GM23338 (cell line): ENCODE results near the gene PALLD. TPM values are rescaled to one million over a fixed set of nuclear protein-coding genes. Genes with fewer than 3 reads are reported as not detected.

Source experiments
- ATAC-seq: fragments of 200-7000 bp; cut with Tn5 transposase; 3 replicates; pipeline ENCODE4 v1.9.1; 2020
- DNase-seq: peaks from one replicate; pipeline ENCODE4 v3.0.0-alpha.2; 2015; ENCODE audit warnings: low spot score
- H2AFZ ChIP-seq: fragments of 200-600 bp; sonication (generic); 2 replicates; pipeline ENCODE4 v1.8.0; 2016; ENCODE audit warnings: antibody characterized with exemption, mild to moderate bottlenecking, moderate library complexity
- H3F3A ChIP-seq: fragments of 200-600 bp; sonication (generic); replicated peaks from 2 replicates; pipeline ENCODE4 v1.8.0; 2017; ENCODE audit warnings: antibody characterized with exemption, mixed run types, low read depth
- H3K27ac ChIP-seq: fragments of 200-600 bp; sonication (generic); 2 replicates; pipeline ENCODE4 v1.6.1; 2016; ENCODE audit warnings: low read depth
- H3K27me3 ChIP-seq: fragments of 200-600 bp; sonication (generic); 2 replicates; pipeline ENCODE4 v1.8.0; 2016; ENCODE audit warnings: mild to moderate bottlenecking, mixed run types, moderate library complexity; ENCODE audit not compliant: insufficient read depth
- H3K36me3 ChIP-seq: fragments of 200-600 bp; sonication (generic); 2 replicates; pipeline ENCODE4 v1.8.0; 2016; ENCODE audit warnings: mild to moderate bottlenecking; ENCODE audit not compliant: insufficient read depth
- H3K4me1 ChIP-seq: fragments of 200-600 bp; sonication (generic); 2 replicates; pipeline ENCODE4 v1.8.0; 2016; ENCODE audit warnings: mild to moderate bottlenecking, moderate library complexity; ENCODE audit not compliant: insufficient read depth
- H3K4me2 ChIP-seq: fragments of 200-600 bp; sonication (generic); 2 replicates; pipeline ENCODE4 v1.7.1; 2017; ENCODE audit warnings: mixed run types
- H3K4me3 ChIP-seq: fragments of 200-600 bp; sonication (generic); 2 replicates; pipeline ENCODE4 v1.6.1; 2016; ENCODE audit warnings: mixed run types
- H3K79me2 ChIP-seq: fragments of 200-600 bp; sonication (generic); replicated peaks from 2 replicates; pipeline ENCODE4 v1.8.0; 2017; ENCODE audit warnings: mild to moderate bottlenecking; ENCODE audit not compliant: insufficient read depth
- H3K9me2 ChIP-seq: fragments of 200-600 bp; sonication (generic); 2 replicates; pipeline ENCODE4 v1.8.0; 2017; ENCODE audit not compliant: insufficient read depth
- H4K20me1 ChIP-seq: fragments of 200-600 bp; sonication (generic); replicated peaks from 2 replicates; pipeline ENCODE4 v1.8.0; 2017; ENCODE audit warnings: mild to moderate bottlenecking; ENCODE audit not compliant: insufficient read depth
- H3K27ac Mint-ChIP-seq: 2 replicates; pipeline ENCODE4 v1.8.0; 2020; ENCODE audit warnings: inconsistent platforms, mild to moderate bottlenecking, moderate library complexity, mixed read lengths
- H3K27me3 Mint-ChIP-seq: 3 replicates; pipeline ENCODE4 v1.8.0; 2022; ENCODE audit warnings: low read depth, mild to moderate bottlenecking, moderate library complexity, mixed read lengths, inconsistent platforms; ENCODE audit not compliant: insufficient read depth, poor library complexity
- H3K36me3 Mint-ChIP-seq: 3 replicates; pipeline ENCODE4 v1.8.0; 2021; ENCODE audit warnings: low read depth, mild to moderate bottlenecking, inconsistent platforms, moderate library complexity, mixed read lengths
- H3K4me1 Mint-ChIP-seq: 3 replicates; pipeline ENCODE4 v1.8.0; 2020; ENCODE audit warnings: mild to moderate bottlenecking, inconsistent platforms, mixed read lengths
- H3K4me3 Mint-ChIP-seq: 3 replicates; pipeline ENCODE4 v1.8.0; 2021; ENCODE audit warnings: moderate library complexity, mild to moderate bottlenecking, inconsistent platforms, mixed read lengths
- H3K9me3 Mint-ChIP-seq: 3 replicates; pipeline ENCODE4 v1.8.0; 2020; ENCODE audit warnings: moderate library complexity, mild to moderate bottlenecking, inconsistent platforms, mixed read lengths
- POLR2AphosphoS5 ChIP-seq: IDR thresholded peaks from 2 replicates; pipeline ENCODE4 v1.6.1; 2016; ENCODE audit warnings: antibody characterized with exemption, low read depth
- ZNF331 ChIP-seq: fragments of 250-450 bp; sonication (Bioruptor Pico); IDR thresholded peaks from 2 replicates; pipeline ENCODE4 v1.5.0; 2020; ENCODE audit warnings: low read depth, mild to moderate bottlenecking, moderate library complexity
- polyA plus RNA-seq: library from polyadenylated mRNA; unstranded; fragments of >200 nt; fragmentation: Nextera tagmentation; extraction: Ambion mirVana; gene quantifications from 2 replicates; pipeline ENCODE4 v1.2.1, GENCODE V29; 2016
- total RNA-seq: library from RNA; depleted of rRNA; stranded (reverse); fragments of >200 nt; shearing (Covaris generic); gene quantifications from 2 replicates; pipeline ENCODE4 v1.2.3, GENCODE V29; 2014
- TF ChIP-seq, protein P1 (sequence below): fragments of 250-450 bp; sonication (Bioruptor Pico); IDR thresholded peaks from 2 replicates; pipeline ENCODE4 v1.5.0; 2020; ENCODE audit warnings: mild to moderate bottlenecking, moderate library complexity
- TF ChIP-seq, protein P2 (sequence below), 2 experiments: fragments of 200-600 bp in 1 of 2; sonication (generic) in 1 of 2; conservative IDR thresholded peaks; 2 replicates each; pipeline versions ENCODE4 v1.5.1 to v1.6.1; 2016 to 2017; ENCODE audit warnings: antibody characterized with exemption in 2 of 2, low read depth in 2 of 2, mild to moderate bottlenecking in 2 of 2, moderate library complexity in 1 of 2

PALLD gene
- total and polyA plus RNA-seq, 2 experiments from 2014 or later, result 13.1 to 30.2 TPM

DNA sequence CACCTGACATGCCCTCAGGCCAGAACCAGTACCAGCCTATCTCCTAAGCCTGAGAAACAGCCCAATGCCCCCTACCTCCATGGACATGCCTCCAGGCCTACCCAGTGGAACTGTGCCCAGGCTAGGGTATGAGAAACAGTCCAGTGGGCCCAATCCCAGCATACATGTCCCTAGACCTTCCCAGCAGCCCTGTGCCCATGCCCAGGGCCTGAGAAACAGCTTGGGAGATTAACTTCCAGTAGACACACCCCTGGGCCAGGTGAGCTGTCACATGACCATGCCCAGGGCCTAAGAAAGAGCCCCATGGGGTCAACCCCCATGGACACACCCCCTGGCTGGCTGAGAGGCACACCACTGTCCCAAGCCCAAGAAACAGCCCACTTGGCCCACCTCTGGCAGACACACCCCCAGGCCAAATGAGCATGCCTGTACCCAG lies 434.4 kb downstream of the PALLD start:
- no peak overlapping the region for H3K4me3 Mint-ChIP-seq
- no peaks in the 10 kb centered on the region for H3K4me1 Mint-ChIP-seq

More for the DNA sequence above, 434.4 kb downstream of the PALLD start:
- H3K27ac Mint-ChIP-seq, result no peak overlapping the region
- no peaks in the 10 kb centered on the region for H3F3A ChIP-seq
- H3K4me2 ChIP-seq, result no peak overlapping the region
- H3K36me3 Mint-ChIP-seq, result peaks cover 31% of the 10 kb centered on the region
- peaks cover 28% of the 10 kb centered on the region for H3K9me3 Mint-ChIP-seq
- no peak overlapping the region for H3K4me3 ChIP-seq
- no peaks in the 10 kb centered on the region for H4K20me1 ChIP-seq
- peaks cover 9% of the 10 kb centered on the region for H3K27me3 Mint-ChIP-seq
- H3K36me3 ChIP-seq, result peaks cover 10% of the 10 kb centered on the region; the same call in 1 of the 2 replicates
- DNase-seq, result no peak
- TF ChIP-seq ZNF331 (CRISPR knock-in tag), result no peak
- TF ChIP-seq, protein P1, sequence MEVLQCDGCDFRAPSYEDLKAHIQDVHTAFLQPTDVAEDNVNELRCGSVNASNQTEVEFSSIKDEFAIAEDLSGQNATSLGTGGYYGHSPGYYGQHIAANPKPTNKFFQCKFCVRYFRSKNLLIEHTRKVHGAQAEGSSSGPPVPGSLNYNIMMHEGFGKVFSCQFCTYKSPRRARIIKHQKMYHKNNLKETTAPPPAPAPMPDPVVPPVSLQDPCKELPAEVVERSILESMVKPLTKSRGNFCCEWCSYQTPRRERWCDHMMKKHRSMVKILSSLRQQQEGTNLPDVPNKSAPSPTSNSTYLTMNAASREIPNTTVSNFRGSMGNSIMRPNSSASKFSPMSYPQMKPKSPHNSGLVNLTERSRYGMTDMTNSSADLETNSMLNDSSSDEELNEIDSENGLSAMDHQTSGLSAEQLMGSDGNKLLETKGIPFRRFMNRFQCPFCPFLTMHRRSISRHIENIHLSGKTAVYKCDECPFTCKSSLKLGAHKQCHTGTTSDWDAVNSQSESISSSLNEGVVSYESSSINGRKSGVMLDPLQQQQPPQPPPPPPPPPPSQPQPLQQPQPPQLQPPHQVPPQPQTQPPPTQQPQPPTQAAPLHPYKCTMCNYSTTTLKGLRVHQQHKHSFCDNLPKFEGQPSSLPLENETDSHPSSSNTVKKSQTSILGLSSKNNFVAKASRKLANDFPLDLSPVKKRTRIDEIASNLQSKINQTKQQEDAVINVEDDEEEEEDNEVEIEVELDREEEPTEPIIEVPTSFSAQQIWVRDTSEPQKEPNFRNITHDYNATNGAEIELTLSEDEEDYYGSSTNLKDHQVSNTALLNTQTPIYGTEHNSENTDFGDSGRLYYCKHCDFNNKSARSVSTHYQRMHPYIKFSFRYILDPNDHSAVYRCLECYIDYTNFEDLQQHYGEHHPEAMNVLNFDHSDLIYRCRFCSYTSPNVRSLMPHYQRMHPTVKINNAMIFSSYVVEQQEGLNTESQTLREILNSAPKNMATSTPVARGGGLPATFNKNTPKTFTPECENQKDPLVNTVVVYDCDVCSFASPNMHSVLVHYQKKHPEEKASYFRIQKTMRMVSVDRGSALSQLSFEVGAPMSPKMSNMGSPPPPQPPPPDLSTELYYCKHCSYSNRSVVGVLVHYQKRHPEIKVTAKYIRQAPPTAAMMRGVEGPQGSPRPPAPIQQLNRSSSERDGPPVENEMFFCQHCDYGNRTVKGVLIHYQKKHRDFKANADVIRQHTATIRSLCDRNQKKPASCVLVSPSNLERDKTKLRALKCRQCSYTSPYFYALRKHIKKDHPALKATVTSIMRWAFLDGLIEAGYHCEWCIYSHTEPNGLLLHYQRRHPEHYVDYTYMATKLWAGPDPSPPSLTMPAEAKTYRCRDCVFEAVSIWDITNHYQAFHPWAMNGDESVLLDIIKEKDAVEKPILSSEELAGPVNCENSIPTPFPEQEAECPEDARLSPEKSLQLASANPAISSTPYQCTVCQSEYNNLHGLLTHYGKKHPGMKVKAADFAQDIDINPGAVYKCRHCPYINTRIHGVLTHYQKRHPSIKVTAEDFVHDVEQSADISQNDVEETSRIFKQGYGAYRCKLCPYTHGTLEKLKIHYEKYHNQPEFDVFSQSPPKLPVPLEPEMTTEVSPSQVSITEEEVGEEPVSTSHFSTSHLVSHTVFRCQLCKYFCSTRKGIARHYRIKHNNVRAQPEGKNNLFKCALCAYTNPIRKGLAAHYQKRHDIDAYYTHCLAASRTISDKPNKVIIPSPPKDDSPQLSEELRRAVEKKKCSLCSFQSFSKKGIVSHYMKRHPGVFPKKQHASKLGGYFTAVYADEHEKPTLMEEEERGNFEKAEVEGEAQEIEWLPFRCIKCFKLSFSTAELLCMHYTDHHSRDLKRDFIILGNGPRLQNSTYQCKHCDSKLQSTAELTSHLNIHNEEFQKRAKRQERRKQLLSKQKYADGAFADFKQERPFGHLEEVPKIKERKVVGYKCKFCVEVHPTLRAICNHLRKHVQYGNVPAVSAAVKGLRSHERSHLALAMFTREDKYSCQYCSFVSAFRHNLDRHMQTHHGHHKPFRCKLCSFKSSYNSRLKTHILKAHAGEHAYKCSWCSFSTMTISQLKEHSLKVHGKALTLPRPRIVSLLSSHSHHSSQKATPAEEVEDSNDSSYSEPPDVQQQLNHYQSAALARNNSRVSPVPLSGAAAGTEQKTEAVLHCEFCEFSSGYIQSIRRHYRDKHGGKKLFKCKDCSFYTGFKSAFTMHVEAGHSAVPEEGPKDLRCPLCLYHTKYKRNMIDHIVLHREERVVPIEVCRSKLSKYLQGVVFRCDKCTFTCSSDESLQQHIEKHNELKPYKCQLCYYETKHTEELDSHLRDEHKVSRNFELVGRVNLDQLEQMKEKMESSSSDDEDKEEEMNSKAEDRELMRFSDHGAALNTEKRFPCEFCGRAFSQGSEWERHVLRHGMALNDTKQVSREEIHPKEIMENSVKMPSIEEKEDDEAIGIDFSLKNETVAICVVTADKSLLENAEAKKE, result no peak
- TF ChIP-seq, protein P2, sequence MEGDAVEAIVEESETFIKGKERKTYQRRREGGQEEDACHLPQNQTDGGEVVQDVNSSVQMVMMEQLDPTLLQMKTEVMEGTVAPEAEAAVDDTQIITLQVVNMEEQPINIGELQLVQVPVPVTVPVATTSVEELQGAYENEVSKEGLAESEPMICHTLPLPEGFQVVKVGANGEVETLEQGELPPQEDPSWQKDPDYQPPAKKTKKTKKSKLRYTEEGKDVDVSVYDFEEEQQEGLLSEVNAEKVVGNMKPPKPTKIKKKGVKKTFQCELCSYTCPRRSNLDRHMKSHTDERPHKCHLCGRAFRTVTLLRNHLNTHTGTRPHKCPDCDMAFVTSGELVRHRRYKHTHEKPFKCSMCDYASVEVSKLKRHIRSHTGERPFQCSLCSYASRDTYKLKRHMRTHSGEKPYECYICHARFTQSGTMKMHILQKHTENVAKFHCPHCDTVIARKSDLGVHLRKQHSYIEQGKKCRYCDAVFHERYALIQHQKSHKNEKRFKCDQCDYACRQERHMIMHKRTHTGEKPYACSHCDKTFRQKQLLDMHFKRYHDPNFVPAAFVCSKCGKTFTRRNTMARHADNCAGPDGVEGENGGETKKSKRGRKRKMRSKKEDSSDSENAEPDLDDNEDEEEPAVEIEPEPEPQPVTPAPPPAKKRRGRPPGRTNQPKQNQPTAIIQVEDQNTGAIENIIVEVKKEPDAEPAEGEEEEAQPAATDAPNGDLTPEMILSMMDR (conservative IDR thresholded peaks at IDR 0.05; ENCODE audit: low read depth in 2 of 2), result no peak
- TF ChIP-seq POLR2AphosphoS5, result no peak
- no peak overlapping the region for H3K27ac ChIP-seq
- ATAC-seq, result no peak
- H3K79me2 ChIP-seq, result no peaks in the 10 kb centered on the region
- no peaks in the 10 kb centered on the region for H3K9me2 ChIP-seq
- H3K4me1 ChIP-seq, result no peaks in the 10 kb centered on the region
- no peaks in the 10 kb centered on the region for H3K27me3 ChIP-seq
- H2AFZ ChIP-seq, result no peak overlapping the region
